IMR-90 (cell line): ENCODE measurements around the gene LPA. TPM values are rescaled to one million over a fixed set of nuclear protein-coding genes. Genes with fewer than 3 reads are reported as not detected.

ENCODE experiments used
- ATAC-seq: fragments of 200-7000 bp; cut with Tn5 transposase; 2 replicates; pipeline ENCODE4 v1.9.1; 2020; ENCODE audit warnings: low read depth, mild to moderate bottlenecking, moderate library complexity
- BruUV-seq: library from RNA; stranded (reverse); fragments of 400-500 nt; replicated peaks from 2 replicates; lab custom pipeline; 2021; lab: Mats Ljungman, UMichigan
- CTCF ChIA-PET: fragments of 300-600 bp; formaldehyde crosslinking; extraction: SDS; loops from one replicate; lab custom pipeline; 2021; ENCODE audit warnings: antibody characterized with exemption; lab: Yijun Ruan, JAX
- POLR2A ChIA-PET: fragments of 300-600 bp; sonication (Branson Sonifier 250); formaldehyde crosslinking; loops from one replicate; lab custom pipeline; 2022; ENCODE audit warnings: antibody characterized with exemption; ENCODE audit not compliant: unreplicated experiment; lab: Charles Lee
- DNase-seq: peaks from one replicate; pipeline ENCODE4 v3.0.0; 2013
- H2AFZ ChIP-seq: replicated peaks from 2 replicates; pipeline ENCODE3; 2013; ENCODE audit warnings: low read length, mild to moderate bottlenecking; ENCODE audit not compliant: poor library complexity
- H2AK5ac ChIP-seq: 2 replicates; pipeline ENCODE4 v1.6.1; 2013; ENCODE audit warnings: low read depth, low read length, inconsistent platforms
- H2AK9ac ChIP-seq: replicated peaks from 2 replicates; pipeline ENCODE3; 2013; ENCODE audit warnings: mild to moderate bottlenecking, low read depth, low read length, moderate library complexity; ENCODE audit not compliant: poor library complexity
- H2BK120ac ChIP-seq: 2 replicates; pipeline ENCODE4 v1.6.1; 2013; ENCODE audit warnings: low read depth, low read length, inconsistent platforms
- H2BK15ac ChIP-seq: 3 replicates; pipeline ENCODE4 v1.6.1; 2013; ENCODE audit warnings: low read depth, low read length, inconsistent platforms
- H2BK20ac ChIP-seq: 2 replicates; pipeline ENCODE4 v1.6.1; 2013; ENCODE audit warnings: low read depth, mild to moderate bottlenecking, inconsistent platforms, low read length, moderate library complexity
- H2BK5ac ChIP-seq: 2 replicates; pipeline ENCODE4 v1.6.1; 2013; ENCODE audit warnings: mild to moderate bottlenecking, low read depth, low read length, inconsistent platforms; ENCODE audit not compliant: poor library complexity, severe bottlenecking
- H3K14ac ChIP-seq: replicated peaks from 2 replicates; pipeline ENCODE4 v1.6.1; 2013; ENCODE audit warnings: low read depth, low read length, inconsistent platforms
- H3K18ac ChIP-seq: 2 replicates; pipeline ENCODE4 v1.6.1; 2013; ENCODE audit warnings: low read depth, low read length, control low read depth
- H3K23ac ChIP-seq: 2 replicates; pipeline ENCODE4 v1.6.1; 2013; ENCODE audit warnings: low read depth, low read length, inconsistent platforms
- H3K27ac ChIP-seq: 2 replicates; pipeline ENCODE4 v1.5.1; 2013; ENCODE audit warnings: mild to moderate bottlenecking, control low read depth, low read length; ENCODE audit not compliant: insufficient read depth
- H3K27me3 ChIP-seq: 2 replicates; pipeline ENCODE4 v1.6.1; 2013; ENCODE audit warnings: low read length; ENCODE audit not compliant: control insufficient read depth, insufficient read depth
- H3K36me3 ChIP-seq: 2 replicates; pipeline ENCODE4 v1.6.1; 2013; ENCODE audit warnings: low read length, mixed read lengths; ENCODE audit not compliant: control insufficient read depth, insufficient read depth
- H3K4ac ChIP-seq: 2 replicates; pipeline ENCODE4 v1.6.1; 2013; ENCODE audit warnings: low read depth, low read length, inconsistent platforms
- H3K4me1 ChIP-seq: 2 replicates; pipeline ENCODE4 v1.6.1; 2013; ENCODE audit warnings: low read length, mixed read lengths; ENCODE audit not compliant: control insufficient read depth, insufficient read depth
- H3K4me2 ChIP-seq: 2 replicates; pipeline ENCODE4 v1.6.1; 2013; ENCODE audit warnings: low read depth, mild to moderate bottlenecking, control low read depth, low read length, moderate library complexity
- H3K4me3 ChIP-seq: 2 replicates; pipeline ENCODE4 v1.5.1; 2013; ENCODE audit warnings: low read depth, mild to moderate bottlenecking, control low read depth, low read length, moderate library complexity; ENCODE audit not compliant: insufficient read depth
- H3K56ac ChIP-seq: 2 replicates; pipeline ENCODE4 v1.6.1; 2013; ENCODE audit warnings: low read length, inconsistent platforms; ENCODE audit not compliant: insufficient read depth; ENCODE audit errors: extremely low read depth
- H3K79me1 ChIP-seq, 2 experiments: 2 replicates each; pipeline ENCODE4 v1.6.1; 2013; ENCODE audit warnings: low read length in 2 of 2, inconsistent platforms in 1 of 2, low read depth in 1 of 2
- H3K9ac ChIP-seq: 2 replicates; pipeline ENCODE4 v1.6.1; 2013; ENCODE audit warnings: low read depth, low read length, control low read depth
- H3K9me1 ChIP-seq: 2 replicates; pipeline ENCODE4 v1.6.1; 2013; ENCODE audit warnings: low read length, inconsistent platforms; ENCODE audit not compliant: insufficient read depth
- H3K9me3 ChIP-seq: 2 replicates; pipeline ENCODE4 v1.6.1; 2013; ENCODE audit warnings: low read length; ENCODE audit not compliant: control insufficient read depth, insufficient read depth
- H4K20me1 ChIP-seq: 2 replicates; pipeline ENCODE4 v1.6.1; 2013; ENCODE audit warnings: low read length, inconsistent platforms; ENCODE audit not compliant: insufficient read depth
- H4K5ac ChIP-seq: 2 replicates; pipeline ENCODE4 v1.6.1; 2013; ENCODE audit warnings: mild to moderate bottlenecking, low read depth, low read length, control low read depth
- H4K8ac ChIP-seq, 2 experiments: 2 replicates each; pipeline ENCODE4 v1.6.1; 2013; ENCODE audit warnings: low read depth in 2 of 2, low read length in 2 of 2, control low read depth in 1 of 2, inconsistent platforms in 1 of 2
- H4K91ac ChIP-seq: 2 replicates; pipeline ENCODE4 v1.6.1; 2013; ENCODE audit warnings: low read depth, low read length, inconsistent platforms; ENCODE audit not compliant: insufficient read depth
- CEBPB ChIP-seq: IDR thresholded peaks from 2 replicates; pipeline ENCODE4 v1.6.1; 2012; ENCODE audit warnings: low read depth, low read length, improper control_type of control experiment
- ELK1 ChIP-seq: fragments of 150-350 bp; IDR thresholded peaks from 2 replicates; pipeline ENCODE4 v1.6.1; 2016; ENCODE audit warnings: low read depth, mild to moderate bottlenecking, low read length, moderate library complexity, borderline replicate concordance
- MAFK ChIP-seq: IDR thresholded peaks from 2 replicates; pipeline ENCODE4 v1.6.1; 2012; ENCODE audit warnings: low read depth, low read length, improper control_type of control experiment
- MAZ ChIP-seq: IDR thresholded peaks from 2 replicates; pipeline ENCODE4 v1.6.1; 2012; ENCODE audit warnings: low read depth, mild to moderate bottlenecking, low read length, improper control_type of control experiment, moderate library complexity, borderline replicate concordance
- MXI1 ChIP-seq: IDR thresholded peaks from 2 replicates; pipeline ENCODE4 v1.6.1; 2012; ENCODE audit warnings: low read depth, mild to moderate bottlenecking, low read length, moderate library complexity, borderline replicate concordance
- POLR2A ChIP-seq: IDR thresholded peaks from 2 replicates; pipeline ENCODE4 v1.6.1; 2012; ENCODE audit warnings: mild to moderate bottlenecking, low read depth, low read length
- RAD21 ChIP-seq: IDR thresholded peaks from 2 replicates; pipeline ENCODE4 v1.6.1; 2012; ENCODE audit warnings: low read length, improper control_type of control experiment
- RCOR1 ChIP-seq: IDR thresholded peaks from 2 replicates; pipeline ENCODE4 v1.6.1; 2012; ENCODE audit warnings: mild to moderate bottlenecking, low read length, improper control_type of control experiment; ENCODE audit not compliant: insufficient replicate concordance
- SMC3 ChIP-seq: fragments of 150-350 bp; IDR thresholded peaks from 2 replicates; pipeline ENCODE4 v1.6.1; 2016; ENCODE audit warnings: low read depth, mild to moderate bottlenecking, antibody characterized with exemption, low read length, moderate library complexity
- USF2 ChIP-seq: fragments of 150-350 bp; IDR thresholded peaks from 2 replicates; pipeline ENCODE4 v1.6.1; 2017; ENCODE audit warnings: mild to moderate bottlenecking, antibody characterized with exemption, low read length, low read depth
- dilution Hi-C: fragments of 300-500 bp; cut with HindIII; formaldehyde crosslinking; loops from one replicate; pipeline ENCODE4 v1.14.3; 2018; ENCODE audit warnings: low sequenced_read_pairs; ENCODE audit not compliant: unreplicated experiment
- in situ Hi-C: fragments of 300-500 bp; cut with MboI; formaldehyde crosslinking; loops from 3 replicates; pipeline ENCODE4 v1.14.3; 2019; ENCODE audit warnings: low sequenced_read_pairs, inconsistent platforms, mixed read lengths
- intact Hi-C: fragments of 100-400 bp; cut with micrococcal nuclease; formaldehyde crosslinking; loops from 2 replicates; pipeline ENCODE4 v1.10.0; 2022
- polyA plus RNA-seq, 3 experiments: library from polyadenylated mRNA; depleted of rRNA; stranded (reverse); fragments of >200 nt; gene quantifications; 2 replicates each; pipeline ENCODE4 v1.2.3, GENCODE V29; 2012; ENCODE audit warnings: low replicate concordance in 1 of 3
- total RNA-seq: library from RNA; depleted of rRNA; stranded (reverse); fragments of >200 nt; gene quantifications from 2 replicates; pipeline ENCODE4 v1.2.3, GENCODE V29; 2012
- TF ChIP-seq, protein P1 (sequence below): conservative IDR thresholded peaks from 2 replicates; pipeline ENCODE4 v1.5.1; 2012; ENCODE audit warnings: mild to moderate bottlenecking, low read depth, low read length, improper control_type of control experiment

Gene LPA
- total and polyA plus RNA-seq, 2 of the 4 experiments (the other 2 are of a cell fraction), result not detected

- ChIA-PET CTCF (no interaction called here), POLR2A (no interaction called here)
- Histone ChIP-seq H4K20me1 (no peaks in the 10 kb centered on the region), H2AFZ (no peak overlapping the region), H3K9me1 (no peaks in the 10 kb centered on the region), H4K8ac (no peak overlapping the region), H3K18ac (no peak overlapping the region), H2AK9ac (no peak overlapping the region), H3K23ac (no peak overlapping the region), H3K4ac (no peak overlapping the region), H4K5ac (no peak overlapping the region), H4K91ac (no peak overlapping the region), H3K27ac (no peak overlapping the region), H2BK15ac (no peak overlapping the region), H3K27me3 (no peaks in the 10 kb centered on the region), H3K4me2 (no peak overlapping the region), H3K56ac (no peak overlapping the region), H3K9ac (no peak overlapping the region), H2AK5ac (no peak overlapping the region), H3K14ac (no peak overlapping the region), H3K79me1 (no peaks in the 10 kb centered on the region), H2BK20ac (no peak overlapping the region), H3K4me3 (no peak overlapping the region), H3K9me3 (peaks cover 11% of the 10 kb centered on the region), H3K4me1 (no peaks in the 10 kb centered on the region), H3K36me3 (no peaks in the 10 kb centered on the region), H2BK120ac (no peak overlapping the region), H2BK5ac (no peak overlapping the region)
- dilution Hi-C loops (no loop called here), intact Hi-C loops (no loop called here), in situ Hi-C loops (no loop called here)
- ATAC-seq (no peak), DNase-seq (no peak)
- no peak for TF ChIP-seq USF2
- no peak for TF ChIP-seq CEBPB
- no peak for TF ChIP-seq MAFK
- no peak for TF ChIP-seq SMC3
- TF ChIP-seq MXI1, result no peak
- TF ChIP-seq RCOR1, result no peak
- no peak for TF ChIP-seq ELK1
- no peak for TF ChIP-seq RAD21
- TF ChIP-seq, protein P1, sequence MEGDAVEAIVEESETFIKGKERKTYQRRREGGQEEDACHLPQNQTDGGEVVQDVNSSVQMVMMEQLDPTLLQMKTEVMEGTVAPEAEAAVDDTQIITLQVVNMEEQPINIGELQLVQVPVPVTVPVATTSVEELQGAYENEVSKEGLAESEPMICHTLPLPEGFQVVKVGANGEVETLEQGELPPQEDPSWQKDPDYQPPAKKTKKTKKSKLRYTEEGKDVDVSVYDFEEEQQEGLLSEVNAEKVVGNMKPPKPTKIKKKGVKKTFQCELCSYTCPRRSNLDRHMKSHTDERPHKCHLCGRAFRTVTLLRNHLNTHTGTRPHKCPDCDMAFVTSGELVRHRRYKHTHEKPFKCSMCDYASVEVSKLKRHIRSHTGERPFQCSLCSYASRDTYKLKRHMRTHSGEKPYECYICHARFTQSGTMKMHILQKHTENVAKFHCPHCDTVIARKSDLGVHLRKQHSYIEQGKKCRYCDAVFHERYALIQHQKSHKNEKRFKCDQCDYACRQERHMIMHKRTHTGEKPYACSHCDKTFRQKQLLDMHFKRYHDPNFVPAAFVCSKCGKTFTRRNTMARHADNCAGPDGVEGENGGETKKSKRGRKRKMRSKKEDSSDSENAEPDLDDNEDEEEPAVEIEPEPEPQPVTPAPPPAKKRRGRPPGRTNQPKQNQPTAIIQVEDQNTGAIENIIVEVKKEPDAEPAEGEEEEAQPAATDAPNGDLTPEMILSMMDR, result no peak
- TF ChIP-seq MAZ, result no peak
- TF ChIP-seq POLR2A, result no peak
- BruUV-seq, result no TSS peak
Measured at GRCh38 chr6:160583794-160584193, 80.3 kb downstream of the LPA start.
